ENCODE data around the gene DDX47.

The DDX47 gene

DNA sequence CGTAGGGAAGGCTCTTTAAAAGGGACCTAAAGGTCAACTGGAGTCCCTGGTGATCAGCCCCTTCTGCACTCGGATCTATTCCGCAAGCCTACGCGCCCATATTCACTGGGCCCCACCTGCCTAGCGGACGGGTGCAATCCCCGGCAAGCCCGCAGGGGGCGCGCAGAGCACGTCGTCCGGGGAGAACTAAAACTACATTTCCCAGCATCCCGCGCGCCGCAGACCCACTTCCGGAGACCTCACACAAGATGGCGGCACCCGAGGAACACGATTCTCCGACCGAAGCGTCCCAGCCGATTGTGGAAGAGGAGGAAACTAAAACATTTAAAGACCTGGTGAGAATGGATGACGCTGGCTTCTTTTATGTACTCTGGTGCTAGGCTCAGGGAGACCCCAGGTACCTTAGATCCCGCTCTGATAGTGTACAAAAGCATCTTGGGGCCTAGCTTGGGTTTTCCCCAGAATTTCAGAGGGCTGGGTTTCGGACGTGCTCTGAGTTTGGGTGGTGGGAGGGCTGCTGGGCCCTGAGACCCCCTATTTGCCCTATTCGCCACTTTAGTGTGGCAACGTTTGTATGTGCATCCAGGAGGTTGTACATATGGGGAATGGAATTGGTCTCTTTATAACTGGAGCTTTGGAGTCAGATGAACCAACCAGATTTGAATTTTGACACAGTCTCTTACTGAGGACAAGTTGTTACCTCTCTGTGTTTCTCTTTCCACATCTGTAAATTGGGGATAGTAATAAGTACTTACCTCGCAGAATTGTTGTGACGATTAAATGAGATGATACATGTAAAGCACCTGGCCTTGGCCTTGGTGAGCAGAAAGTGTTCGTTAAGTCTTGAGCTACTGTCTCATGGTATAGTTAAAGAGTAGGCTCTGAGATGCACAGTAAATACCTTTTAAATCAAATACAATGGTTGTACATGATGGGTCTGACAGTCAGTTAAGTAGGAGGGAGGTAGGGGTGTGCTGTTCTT lies at the start of gene DDX47:
DDX47 (plus strand) TSS at position 227 of the 982 bp plus-strand sequence; CDS start at position 249, 22 bp downstream.
- peak within 1 kb of the TSS; percentile 89 for H3K4me3 ChIP-seq (replicated peaks; ENCODE audit: low read depth, low read length)
- TF ChIP-seq, protein P1, sequence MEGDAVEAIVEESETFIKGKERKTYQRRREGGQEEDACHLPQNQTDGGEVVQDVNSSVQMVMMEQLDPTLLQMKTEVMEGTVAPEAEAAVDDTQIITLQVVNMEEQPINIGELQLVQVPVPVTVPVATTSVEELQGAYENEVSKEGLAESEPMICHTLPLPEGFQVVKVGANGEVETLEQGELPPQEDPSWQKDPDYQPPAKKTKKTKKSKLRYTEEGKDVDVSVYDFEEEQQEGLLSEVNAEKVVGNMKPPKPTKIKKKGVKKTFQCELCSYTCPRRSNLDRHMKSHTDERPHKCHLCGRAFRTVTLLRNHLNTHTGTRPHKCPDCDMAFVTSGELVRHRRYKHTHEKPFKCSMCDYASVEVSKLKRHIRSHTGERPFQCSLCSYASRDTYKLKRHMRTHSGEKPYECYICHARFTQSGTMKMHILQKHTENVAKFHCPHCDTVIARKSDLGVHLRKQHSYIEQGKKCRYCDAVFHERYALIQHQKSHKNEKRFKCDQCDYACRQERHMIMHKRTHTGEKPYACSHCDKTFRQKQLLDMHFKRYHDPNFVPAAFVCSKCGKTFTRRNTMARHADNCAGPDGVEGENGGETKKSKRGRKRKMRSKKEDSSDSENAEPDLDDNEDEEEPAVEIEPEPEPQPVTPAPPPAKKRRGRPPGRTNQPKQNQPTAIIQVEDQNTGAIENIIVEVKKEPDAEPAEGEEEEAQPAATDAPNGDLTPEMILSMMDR (IDR thresholded peaks at IDR 0.05; ENCODE audit: low read depth, low read length, missing control alignments): peak; percentile 92
- peak; percentile 81 for DNase-seq (ENCODE audit: extremely low read depth, low read depth)

DNA sequence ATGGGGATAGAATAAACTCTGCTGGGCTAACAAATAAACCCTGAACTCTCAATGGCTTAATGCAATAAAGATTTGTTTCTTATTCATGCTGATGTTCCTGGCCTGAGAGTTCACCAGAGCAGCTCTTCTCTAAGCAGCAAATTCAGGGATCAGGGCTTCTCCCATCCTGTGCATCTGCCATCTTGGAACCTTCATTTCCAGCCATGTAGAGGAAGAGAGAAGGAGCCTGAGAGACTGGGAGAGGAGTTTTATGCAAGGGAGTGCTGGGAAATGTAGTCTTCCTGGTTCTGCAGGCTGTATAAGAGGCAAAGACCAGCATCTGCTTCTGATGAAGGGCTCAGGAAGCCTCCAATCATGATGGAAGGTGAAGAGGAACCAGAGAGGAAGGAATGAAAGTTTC lies 48.3 kb upstream of the DDX47 start:
- TF ChIP-seq, protein P1 (IDR thresholded peaks at IDR 0.05; ENCODE audit: low read depth, low read length, missing control alignments): no peak
- DNase-seq (ENCODE audit: extremely low read depth, low read depth): no peak
- H3K4me3 ChIP-seq (replicated peaks; ENCODE audit: low read depth, low read length): no peak overlapping the region

DNA sequence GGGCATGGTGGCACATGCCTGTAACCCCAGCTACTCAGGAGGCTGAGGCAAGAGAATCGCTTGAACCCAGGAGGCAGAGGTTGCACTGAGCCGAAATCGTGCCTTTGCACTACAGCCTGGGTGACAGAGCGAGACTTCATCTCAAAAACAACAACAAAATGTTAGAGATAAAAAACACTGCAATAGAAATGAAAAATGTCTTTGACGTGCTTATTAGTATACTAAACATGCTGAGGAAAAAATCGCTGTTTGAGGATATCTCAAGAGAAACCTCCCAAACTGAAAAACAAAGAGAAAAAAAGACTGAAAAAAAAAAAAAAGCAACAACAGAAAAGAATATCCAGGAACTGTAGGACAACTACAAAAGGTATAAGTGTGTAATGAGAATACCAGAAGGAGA lies 42.9 kb upstream of the DDX47 start:
- DNase-seq (ENCODE audit: extremely low read depth, low read depth): no peak
- TF ChIP-seq, protein P1 (IDR thresholded peaks at IDR 0.05; ENCODE audit: low read depth, low read length, missing control alignments): no peak
- H3K4me3 ChIP-seq (replicated peaks; ENCODE audit: low read depth, low read length): no peak overlapping the region

DNA sequence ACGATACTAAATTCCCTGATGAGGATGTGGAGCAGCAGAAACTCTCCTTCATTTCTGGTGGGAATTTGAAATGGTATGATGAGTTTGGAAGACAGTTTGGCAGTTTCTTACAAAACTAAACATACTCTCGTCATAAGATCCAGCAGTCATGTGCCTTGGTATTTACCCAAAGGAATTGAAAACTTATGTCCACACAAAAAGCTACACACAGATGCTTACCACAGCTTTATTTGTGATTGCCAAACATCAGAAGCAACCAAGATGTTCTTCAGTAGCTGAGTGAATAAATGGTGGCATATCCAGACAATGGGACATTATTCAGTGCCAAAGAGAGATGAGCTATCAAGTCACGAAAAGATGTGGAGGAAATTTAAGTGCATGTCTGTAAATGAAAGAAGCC lies 38.4 kb upstream of the DDX47 start:
- no peak overlapping the region for H3K4me3 ChIP-seq (replicated peaks; ENCODE audit: low read depth, low read length)
- no peak for DNase-seq (ENCODE audit: extremely low read depth, low read depth)
- TF ChIP-seq, protein P1 (IDR thresholded peaks at IDR 0.05; ENCODE audit: low read depth, low read length, missing control alignments): no peak

DNA sequence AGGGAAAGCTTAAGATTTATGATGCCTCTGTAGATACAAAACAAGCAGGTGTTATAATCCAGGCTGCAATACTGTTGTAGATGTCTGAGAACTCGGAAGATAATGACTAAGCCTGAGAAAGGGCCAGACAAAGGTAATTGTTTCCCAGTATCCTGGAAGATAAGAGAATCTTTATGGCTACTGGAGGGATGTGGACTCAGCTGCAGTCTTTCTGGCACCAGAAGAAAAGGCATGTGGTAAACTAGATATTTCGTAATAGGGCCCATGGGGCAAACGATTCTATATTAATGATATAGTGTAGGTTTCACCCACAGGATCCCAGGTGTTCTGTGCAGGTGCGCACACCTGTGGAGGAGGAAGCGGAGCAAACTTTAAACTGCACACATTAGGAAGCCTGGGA lies 36.9 kb upstream of the DDX47 start:
- H3K4me3 ChIP-seq (replicated peaks; ENCODE audit: low read depth, low read length): no peak overlapping the region
- TF ChIP-seq, protein P1 (IDR thresholded peaks at IDR 0.05; ENCODE audit: low read depth, low read length, missing control alignments): no peak
- no peak for DNase-seq (ENCODE audit: extremely low read depth, low read depth)

DNA sequence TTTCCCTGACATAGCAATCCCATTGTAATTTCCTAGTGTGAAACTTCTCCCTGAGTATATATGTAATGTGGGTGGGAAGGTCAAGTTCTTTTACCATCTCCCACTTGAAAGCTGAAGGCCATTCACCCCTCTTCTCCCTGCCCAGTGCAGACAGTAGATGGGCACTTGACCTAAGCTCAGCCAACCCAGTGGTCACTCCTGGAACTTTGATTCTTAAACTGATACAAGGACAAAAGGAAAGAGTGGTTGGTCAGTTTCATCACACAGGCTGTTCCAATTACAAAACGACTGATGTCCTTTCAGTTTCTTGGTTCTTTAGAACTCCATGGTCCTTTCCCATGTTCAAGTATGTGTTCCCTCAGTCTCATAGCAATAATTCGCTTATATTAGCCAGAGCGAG lies 36.1 kb upstream of the DDX47 start:
- DNase-seq (ENCODE audit: extremely low read depth, low read depth): no peak
- H3K4me3 ChIP-seq (replicated peaks; ENCODE audit: low read depth, low read length): no peak overlapping the region
- TF ChIP-seq, protein P1 (IDR thresholded peaks at IDR 0.05; ENCODE audit: low read depth, low read length, missing control alignments): no peak

All from HFF-Myc (cell line).